ENCODE measurements around the gene STEAP4.
"Not testable (repeated sequence)": the region's sequence is repeated elsewhere in the genome, so short reads cannot be mapped to it uniquely, and the experiment has no call there.

Gene STEAP4

GRCh38 chr7:88311675-88312036 is 5.0 kb upstream of the STEAP4 start:
- no peak for DNase-seq

- DNase-seq = no peak
Measured at GRCh38 chr7:88310956-88311674, 4.4 kb upstream of the STEAP4 start.

- no peak for DNase-seq
Measured at GRCh38 chr7:88309819-88310218, 3.1 kb upstream of the STEAP4 start.

GRCh38 chr7:88307823-88308222 is 1.1 kb upstream of the STEAP4 start:
- no peak for DNase-seq

GRCh38 chr7:88307412-88307811 is 718 bp upstream of the STEAP4 start:
- DNase-seq = no peak

GRCh38 chr7:88305044-88305443 is 1.6 kb downstream of the STEAP4 start:
- no peak for DNase-seq

- DNase-seq = no peak
Measured at GRCh38 chr7:88302486-88302885, 4.2 kb downstream of the STEAP4 start.

GRCh38 chr7:88301924-88302323 is 4.8 kb downstream of the STEAP4 start:
- no peak for DNase-seq

GRCh38 chr7:88300401-88300945 is 6.2 kb downstream of the STEAP4 start:
- DNase-seq = no peak

- DNase-seq = no peak
Measured at GRCh38 chr7:88299126-88299525, 7.6 kb downstream of the STEAP4 start.

- DNase-seq = no peak
Measured at GRCh38 chr7:88293866-88294265, 12.8 kb downstream of the STEAP4 start.

- no peak for DNase-seq
Measured at GRCh38 chr7:88291398-88292173, 15.1 kb downstream of the STEAP4 start.

GRCh38 chr7:88290491-88290890 is 16.2 kb downstream of the STEAP4 start:
- DNase-seq = no peak

- no peak for DNase-seq
Measured at GRCh38 chr7:88289564-88290025, 17.1 kb downstream of the STEAP4 start.

GRCh38 chr7:88281749-88282148 is 24.9 kb downstream of the STEAP4 start:
- no peak for DNase-seq

GRCh38 chr7:88280801-88281200 is 25.9 kb downstream of the STEAP4 start:
- no peak for DNase-seq

GRCh38 chr7:88279323-88279722 is 27.4 kb downstream of the STEAP4 start:
- no peak for DNase-seq

GRCh38 chr7:88278881-88279280 is 27.8 kb downstream of the STEAP4 start:
- DNase-seq = no peak

- no peak for DNase-seq
Measured at GRCh38 chr7:88276605-88277153, 30.0 kb downstream of the STEAP4 start.

- not testable (repeated sequence) for DNase-seq
Measured at GRCh38 chr7:88274856-88275255, 31.8 kb downstream of the STEAP4 start.

GRCh38 chr7:88269586-88269985 is 37.1 kb downstream of the STEAP4 start:
- no peak for DNase-seq

GRCh38 chr7:88268858-88269257 is 37.8 kb downstream of the STEAP4 start:
- DNase-seq = no peak

- no peak for DNase-seq
Measured at GRCh38 chr7:88268051-88268450, 38.6 kb downstream of the STEAP4 start.

- DNase-seq = no peak
Measured at GRCh38 chr7:88267421-88267820, 39.3 kb downstream of the STEAP4 start.

All from SW 1271 (cell line).